ENCODE results near the gene SELENOP. TPM values are rescaled to one million over a fixed set of nuclear protein-coding genes. Genes with fewer than 3 reads are reported as not detected.

SELENOP gene
- total and polyA plus RNA-seq, 2 of the 8 experiments (the other 6 are each of a cell fraction or from before 2014, with no cell fraction given), result 5.5 to 19.4 TPM

GRCh38 chr5:42840842-42841567, 29.3 kb upstream of the SELENOP start (continued):
- TF ChIP-seq NRF1 (IDR thresholded peaks at IDR 0.05; ENCODE audit: low read depth, low read length), result no peak
- TF ChIP-seq CHD7 (IDR thresholded peaks at IDR 0.05; ENCODE audit: insufficient replicate concordance, low read length), result no peak
- no peak for TF ChIP-seq SP4 (IDR thresholded peaks at IDR 0.05; ENCODE audit: low read length)
- no peak for TF ChIP-seq SRF (IDR thresholded peaks at IDR 0.05; ENCODE audit: low read depth, low read length)
- TF ChIP-seq KDM5A (IDR thresholded peaks at IDR 0.05; ENCODE audit: low read length), result no peak
- TF ChIP-seq CEBPB (IDR thresholded peaks at IDR 0.05; ENCODE audit: low read depth, low read length), result no peak
- no peak for TF ChIP-seq SAP30 (IDR thresholded peaks at IDR 0.05; ENCODE audit: insufficient read depth, insufficient replicate concordance, low read length)
